NCI-H2107 treated with DMSO at 0.1 percent for 48 hours (cell line): ENCODE results near the gene DNMT3L.

Experiments used
- DNase-seq: peaks from one replicate; lab custom pipeline; 2025; ENCODE audit not compliant: unreplicated experiment; lab: John Stamatoyannopoulos, UW

Gene DNMT3L

DNA sequence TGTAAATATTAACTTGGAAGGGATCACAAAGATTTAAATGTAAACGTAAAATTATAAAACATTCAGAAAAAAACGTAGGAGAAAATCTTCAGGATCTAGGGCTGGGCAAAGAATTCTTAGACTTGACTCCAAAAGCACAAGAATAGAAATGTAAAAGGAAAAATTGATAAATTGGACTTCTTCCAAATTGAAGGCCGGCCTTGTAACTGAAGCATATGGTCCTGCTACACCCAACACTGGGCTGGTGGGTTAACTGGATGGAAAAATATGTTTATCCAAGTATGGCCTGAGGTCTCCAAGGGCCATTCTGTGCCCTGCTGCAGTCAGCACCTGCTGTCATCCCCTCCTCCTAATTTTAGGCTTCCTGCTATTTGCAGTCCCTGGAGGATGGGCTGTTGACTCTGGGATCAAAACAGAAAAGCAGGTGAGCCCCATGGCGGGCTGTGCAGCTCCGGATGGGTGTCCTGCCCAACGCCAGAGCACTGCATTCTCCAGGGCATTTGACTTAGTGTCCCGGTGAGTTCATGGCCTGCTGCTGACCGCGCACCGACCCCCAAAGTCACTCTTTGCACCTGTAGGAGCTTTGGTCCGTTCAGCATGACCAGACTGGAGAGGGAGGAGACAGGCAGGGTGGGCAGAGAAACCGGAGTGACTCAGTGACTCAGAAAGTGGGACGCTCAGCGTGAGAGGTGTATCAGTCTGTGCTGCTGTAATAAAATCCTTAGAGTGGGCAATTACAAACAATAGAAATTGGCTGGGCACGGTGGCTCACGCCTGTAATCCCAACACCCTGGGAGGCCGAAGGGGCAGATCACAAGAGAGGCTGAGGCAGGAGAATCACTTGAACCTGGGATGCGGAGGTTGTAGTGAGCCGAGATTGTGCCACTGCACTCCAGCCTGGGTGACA is 17.9 kb upstream of the DNMT3L start:
- peak; percentile 85 for DNase-seq

DNA sequence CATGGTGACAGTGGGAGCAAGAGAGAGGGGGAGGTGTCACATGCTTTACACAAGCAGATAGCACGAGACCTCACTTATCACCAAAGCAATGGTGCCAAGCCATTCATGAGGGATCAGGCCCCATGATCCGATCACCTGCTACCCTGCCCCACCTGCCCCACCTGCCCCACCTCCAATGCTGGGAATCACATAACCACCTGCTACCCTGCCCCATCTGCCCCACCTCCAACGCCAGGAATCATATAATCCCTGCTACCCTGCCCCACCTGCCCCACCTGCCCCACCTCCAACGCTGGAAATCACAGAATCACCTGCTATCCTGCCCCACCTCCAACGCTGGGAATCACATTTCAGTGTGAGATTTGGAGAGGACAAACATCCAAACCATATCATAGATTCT is 13.3 kb upstream of the DNMT3L start:
- DNase-seq: peak; percentile 16

- DNase-seq: no peak
These were observed 11.3 kb upstream of the DNMT3L start for GRCh38 chr21:44273046-44273445.

DNA sequence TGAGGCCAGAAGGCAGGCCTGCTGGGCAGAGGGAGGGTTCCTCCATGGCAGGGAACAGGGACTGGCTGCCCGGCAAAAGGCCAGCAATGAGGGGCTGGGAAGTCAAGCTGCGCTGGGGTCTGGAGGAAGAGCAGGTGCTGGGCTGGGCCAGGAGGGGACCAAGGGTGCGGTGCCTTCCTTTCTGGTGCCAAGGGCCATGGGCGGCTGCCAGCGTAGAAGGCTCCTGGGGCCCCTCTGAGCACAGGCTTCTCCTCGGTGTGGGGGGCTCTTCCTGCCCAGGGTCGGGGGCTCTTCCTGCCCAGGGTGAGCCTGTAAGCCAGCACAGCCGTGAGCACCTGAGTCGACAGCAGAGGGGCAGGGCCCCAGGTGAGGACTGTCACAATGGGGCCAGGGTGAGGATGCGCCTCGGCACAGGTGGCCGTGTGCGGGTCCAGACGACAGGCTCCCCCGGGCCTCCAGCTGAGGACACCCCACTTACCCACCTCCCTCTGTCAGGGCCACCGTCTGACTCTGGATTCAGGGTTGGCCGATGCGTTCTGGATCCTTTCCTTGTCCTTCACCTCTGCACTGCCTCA is 10.7 kb upstream of the DNMT3L start:
- DNase-seq: no peak

- no peak for DNase-seq
These were observed 10.0 kb upstream of the DNMT3L start for GRCh38 chr21:44271558-44272283.

GRCh38 chr21:44269090-44269489 is 7.4 kb upstream of the DNMT3L start:
- DNase-seq: no peak

GRCh38 chr21:44267655-44268142 is 6.0 kb upstream of the DNMT3L start:
- no peak for DNase-seq

DNA sequence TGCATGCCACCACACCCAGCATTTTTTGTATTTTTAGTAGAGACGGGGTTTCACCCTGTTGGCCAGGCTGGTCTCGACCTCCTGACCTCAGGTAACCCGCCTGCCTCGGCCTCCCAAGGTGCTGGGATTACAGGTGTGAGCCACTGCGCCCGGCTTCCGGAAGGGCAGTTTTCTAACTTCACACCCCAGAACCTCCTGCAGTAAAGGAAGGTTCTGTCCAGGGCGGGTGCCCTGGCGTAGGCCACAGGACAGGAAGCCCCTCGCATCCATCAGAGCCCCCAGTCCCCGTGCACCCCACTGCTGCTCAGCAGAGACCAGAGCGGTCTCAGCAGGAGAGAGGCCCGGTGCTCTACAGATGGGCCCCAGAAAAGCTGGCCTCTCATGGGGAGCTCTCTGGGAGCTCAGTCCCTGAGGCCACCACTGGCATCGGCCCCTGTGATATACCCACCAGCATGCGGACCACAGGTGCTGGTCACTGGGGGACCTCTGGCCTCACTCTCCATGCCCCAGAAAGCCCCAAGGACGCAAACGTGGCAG is 4.1 kb upstream of the DNMT3L start:
- DNase-seq: no peak

DNA sequence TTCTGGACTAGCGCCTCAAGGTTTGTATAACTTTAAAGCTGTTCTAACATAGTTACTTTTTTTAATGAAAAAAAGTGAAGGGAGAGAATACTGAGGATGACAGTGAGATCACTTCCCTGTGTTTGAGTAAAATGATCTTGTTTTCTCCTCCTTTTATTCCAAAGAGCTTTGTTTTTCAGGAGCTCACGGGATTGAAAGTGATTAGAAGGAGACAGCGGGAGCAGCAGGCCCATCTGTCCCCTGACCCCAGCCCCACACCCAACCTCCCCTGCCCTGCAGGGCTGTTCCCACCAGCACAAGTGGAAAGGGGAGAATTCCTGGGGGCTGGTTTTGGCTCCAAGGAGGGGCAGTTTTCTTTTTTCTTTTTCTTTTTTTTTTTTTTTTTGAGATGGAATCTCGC is 2.1 kb upstream of the DNMT3L start:
- DNase-seq: no peak

DNA sequence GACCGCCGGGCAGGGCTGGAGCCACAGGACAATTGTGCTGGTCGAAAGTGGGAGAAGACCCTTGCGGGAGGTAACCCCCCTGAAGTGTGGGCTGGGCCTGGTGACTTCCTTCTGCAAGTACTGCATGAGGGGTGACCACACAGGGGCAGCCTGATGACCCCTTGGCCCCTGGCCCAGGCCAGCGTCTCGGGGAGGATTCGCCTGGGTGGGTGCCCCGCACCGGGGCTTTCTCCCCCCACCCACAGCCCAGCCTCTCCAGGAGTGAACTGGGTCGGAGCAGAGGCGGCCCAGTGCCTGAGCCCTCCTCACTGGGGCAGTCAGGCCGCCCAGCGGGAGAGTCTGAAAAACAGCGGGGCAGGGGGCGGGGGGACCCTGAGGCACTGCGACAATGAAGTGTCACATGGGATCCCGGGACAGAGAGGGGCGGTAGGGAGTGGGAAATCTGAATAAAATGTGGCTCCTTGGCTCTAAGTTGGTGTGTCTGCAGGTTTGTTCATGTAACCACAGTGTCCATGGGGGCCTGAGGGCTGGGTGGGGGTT is 1.6 kb upstream of the DNMT3L start:
- no peak for DNase-seq

DNA sequence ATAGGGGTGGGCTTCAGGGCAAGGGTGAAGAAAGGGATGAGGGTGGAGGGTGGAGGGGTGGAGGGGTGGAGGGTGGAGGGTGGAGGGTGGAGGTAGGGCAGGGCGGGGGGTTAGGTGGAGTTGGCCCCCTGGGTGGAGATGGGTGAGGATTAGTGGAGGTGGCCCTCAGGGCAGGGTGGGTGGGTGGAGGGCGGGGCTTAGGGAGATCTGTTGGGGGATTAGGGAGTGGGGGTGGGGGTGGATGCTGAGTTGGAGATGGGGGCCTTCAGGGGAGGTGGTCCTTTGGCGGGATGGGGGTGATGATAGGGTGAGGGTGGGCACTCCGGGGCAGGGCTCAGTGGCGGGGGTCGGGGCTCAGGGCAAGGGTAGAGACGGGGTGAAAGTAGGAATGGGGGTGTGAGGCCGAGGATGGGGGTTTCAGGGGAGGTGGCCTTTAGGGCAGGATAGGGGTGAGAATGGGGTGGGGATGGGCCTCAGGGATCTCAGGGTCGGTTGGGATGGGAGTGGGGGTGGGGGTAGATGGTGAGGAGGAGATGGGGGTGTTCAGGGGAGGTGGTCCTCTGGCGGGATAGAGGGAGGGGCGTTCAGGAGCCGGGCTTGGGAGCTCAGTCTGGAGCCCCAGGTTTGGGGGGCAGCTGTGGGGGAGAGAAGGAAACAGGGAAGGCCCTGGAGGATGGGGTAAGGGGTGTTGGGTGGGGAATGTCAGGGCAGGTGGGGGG is 800 bp upstream of the DNMT3L start:
- DNase-seq: no peak

GRCh38 chr21:44260791-44261631 is 686 bp downstream of the DNMT3L start:
- DNase-seq: no peak

- DNase-seq: no peak
These were observed 1.6 kb downstream of the DNMT3L start for GRCh38 chr21:44260066-44260465.

GRCh38 chr21:44259082-44259705 is 2.5 kb downstream of the DNMT3L start:
- no peak for DNase-seq

GRCh38 chr21:44258056-44258725 is 3.5 kb downstream of the DNMT3L start:
- DNase-seq: no peak

- no peak for DNase-seq
These were observed 6.2 kb downstream of the DNMT3L start for GRCh38 chr21:44255511-44255981.

- no peak for DNase-seq
These were observed 7.6 kb downstream of the DNMT3L start for GRCh38 chr21:44253832-44254710.
